H1 (cell line): ENCODE results near the gene RPL23. TPM values are rescaled to one million over a fixed set of nuclear protein-coding genes. Genes with fewer than 3 reads are reported as not detected.

ENCODE experiments used
- CTCF ChIA-PET: fragments of 300-600 bp; sonication (Branson Sonifier 250); formaldehyde crosslinking; loops from one replicate; lab custom pipeline; 2021; ENCODE audit not compliant: partially characterized antibody; lab: Charles Lee
- POLR2A ChIA-PET: fragments of 300-600 bp; sonication (Branson Sonifier 250); formaldehyde crosslinking; loops from one replicate; lab custom pipeline; 2021; ENCODE audit warnings: inconsistent platforms; ENCODE audit not compliant: partially characterized antibody; lab: Charles Lee
- DNase-seq, 2 experiments: peaks; one replicate each; pipeline versions ENCODE4 v3.0.0 to v3.0.0-alpha.2; 2010 to 2022; ENCODE audit warnings: low spot score in 2 of 2, low read depth in 1 of 2, mixed read lengths in 1 of 2
- FAIRE-seq: peaks from 2 replicates; lab custom pipeline; 2011; peaks lifted over from hg19 to GRCh38; lab: Jason Lieb, UNC
- H2AFZ ChIP-seq: 2 replicates; pipeline ENCODE4 v1.8.1; 2012; ENCODE audit warnings: low read length, inconsistent platforms
- H2AK5ac ChIP-seq: 2 replicates; pipeline ENCODE4 v1.6.1; 2013; ENCODE audit warnings: low read depth, low read length
- H2BK120ac ChIP-seq: replicated peaks from 2 replicates; pipeline ENCODE3; 2013; ENCODE audit warnings: low read depth, low read length, inconsistent platforms
- H2BK12ac ChIP-seq: 2 replicates; pipeline ENCODE4 v1.6.1; 2013; ENCODE audit warnings: low read depth, low read length
- H2BK15ac ChIP-seq: 2 replicates; pipeline ENCODE4 v1.6.1; 2013; ENCODE audit warnings: low read length
- H2BK20ac ChIP-seq: 2 replicates; pipeline ENCODE4 v1.6.1; 2013; ENCODE audit warnings: low read length
- H2BK5ac ChIP-seq: 2 replicates; pipeline ENCODE4 v1.6.1; 2013; ENCODE audit warnings: low read depth, low read length
- H3K14ac ChIP-seq: 2 replicates; pipeline ENCODE4 v1.6.1; 2013; ENCODE audit warnings: inconsistent platforms; ENCODE audit not compliant: insufficient read length
- H3K18ac ChIP-seq: 2 replicates; pipeline ENCODE4 v1.6.1; 2013; ENCODE audit warnings: low read length; ENCODE audit errors: extremely low read depth
- H3K23ac ChIP-seq: 2 replicates; pipeline ENCODE4 v1.6.1; 2013; ENCODE audit warnings: inconsistent platforms; ENCODE audit not compliant: insufficient read length
- H3K23me2 ChIP-seq: 2 replicates; pipeline ENCODE4 v1.6.1; 2013; ENCODE audit warnings: low read depth, low read length
- H3K27ac ChIP-seq: 2 replicates; pipeline ENCODE4 v1.6.1; 2011; ENCODE audit warnings: low read depth, low read length, inconsistent platforms
- H3K27me3 ChIP-seq, 4 experiments: replicated peaks in 1 of 4; 1 replicate in 1 of 4; 2 replicates in 3 of 4; pipeline versions ENCODE4 v1.6.1 to v1.8.1; 2011 to 2013; ENCODE audit warnings: low read length in 3 of 4, mild to moderate bottlenecking in 3 of 4, inconsistent platforms in 2 of 4, mixed read lengths in 2 of 4, moderate library complexity in 1 of 4; ENCODE audit not compliant: control insufficient read depth in 3 of 4, insufficient read depth in 3 of 4; ENCODE audit errors: extremely low read depth in 1 of 4
- H3K36me3 ChIP-seq, 4 experiments: 2 replicates each; pipeline versions ENCODE4 v1.6.1 to v1.8.1; 2011 to 2013; ENCODE audit warnings: mild to moderate bottlenecking in 4 of 4, low read length in 3 of 4, moderate library complexity in 2 of 4, control low read depth in 1 of 4, inconsistent platforms in 1 of 4; ENCODE audit not compliant: insufficient read depth in 4 of 4, control insufficient read depth in 2 of 4
- H3K4ac ChIP-seq: replicated peaks from 2 replicates; pipeline ENCODE3; 2013; ENCODE audit warnings: low read length, low read depth, mixed read lengths, inconsistent platforms; ENCODE audit not compliant: insufficient read length
- H3K4me1 ChIP-seq, 4 experiments: replicated peaks in 1 of 4; 1 replicate in 1 of 4; 2 replicates in 3 of 4; pipeline versions ENCODE4 v1.6.1 to v1.8.1; 2011 to 2013; ENCODE audit warnings: low read length in 3 of 4, inconsistent platforms in 2 of 4, mixed read lengths in 1 of 4; ENCODE audit not compliant: insufficient read depth in 4 of 4, control insufficient read depth in 3 of 4
- H3K4me2 ChIP-seq, 2 experiments: 2 replicates each; pipeline versions ENCODE4 v1.6.1 to v1.8.1; 2011 to 2013; ENCODE audit warnings: low read depth in 2 of 2, low read length in 2 of 2, control low read depth in 1 of 2, inconsistent platforms in 1 of 2, mild to moderate bottlenecking in 1 of 2; ENCODE audit not compliant: insufficient read depth in 1 of 2
- H3K4me3 ChIP-seq, 4 experiments: fragments of 200-600, 300-600 bp in 1 of 4; sonication (generic), shearing (Covaris generic), sonication (Bioruptor Twin) in 1 of 4; 2 replicates each; pipeline versions ENCODE4 v1.5.1 to v1.8.1; 2011 to 2016; ENCODE audit warnings: low read length in 4 of 4, low read depth in 3 of 4, control low read depth in 2 of 4, inconsistent platforms in 2 of 4, mild to moderate bottlenecking in 2 of 4, mixed read lengths in 1 of 4, moderate library complexity in 1 of 4; ENCODE audit not compliant: insufficient read depth in 2 of 4; ENCODE audit errors: extremely low read depth in 1 of 4
- H3K56ac ChIP-seq: replicated peaks from 2 replicates; pipeline ENCODE3; 2013; ENCODE audit warnings: low read depth, mild to moderate bottlenecking, mixed read lengths, low read length, inconsistent platforms; ENCODE audit not compliant: insufficient read length
- H3K79me1 ChIP-seq: 2 replicates; pipeline ENCODE4 v1.6.1; 2013; ENCODE audit warnings: low read depth, low read length, control low read depth
- H3K79me2 ChIP-seq, 2 experiments: 2 replicates each; pipeline versions ENCODE4 v1.6.1 to v1.8.1; 2012 to 2013; ENCODE audit warnings: low read length in 2 of 2, mild to moderate bottlenecking in 2 of 2, inconsistent platforms in 1 of 2; ENCODE audit not compliant: insufficient read depth in 2 of 2, control insufficient read depth in 1 of 2
- H3K9ac ChIP-seq, 4 experiments: replicated peaks in 1 of 4; 1 replicate in 1 of 4; 2 replicates in 3 of 4; pipeline versions ENCODE4 v1.6.1 to v1.8.1; 2011 to 2013; ENCODE audit warnings: low read depth in 3 of 4, low read length in 3 of 4, control low read depth in 2 of 4, mild to moderate bottlenecking in 2 of 4, moderate library complexity in 2 of 4, inconsistent platforms in 1 of 4; ENCODE audit errors: extremely low read depth in 1 of 4
- H3K9me3 ChIP-seq, 2 experiments: 2 replicates each; pipeline versions ENCODE4 v1.6.1 to v1.8.1; 2012 to 2013; ENCODE audit warnings: mild to moderate bottlenecking in 2 of 2, moderate library complexity in 2 of 2, control low read depth in 1 of 2, inconsistent platforms in 1 of 2, low read depth in 1 of 2, low read length in 1 of 2, mixed read lengths in 1 of 2; ENCODE audit not compliant: insufficient read depth in 2 of 2
- H4K20me1 ChIP-seq, 2 experiments: replicated peaks in 1 of 2; 2 replicates each; pipeline versions ENCODE3 to v1.8.1; 2011 to 2013; ENCODE audit warnings: inconsistent platforms in 2 of 2, low read length in 2 of 2, mild to moderate bottlenecking in 1 of 2; ENCODE audit not compliant: insufficient read depth in 2 of 2, control insufficient read depth in 1 of 2
- H4K5ac ChIP-seq: 2 replicates; pipeline ENCODE4 v1.6.1; 2013; ENCODE audit warnings: low read length, low read depth, mixed read lengths, inconsistent platforms; ENCODE audit not compliant: insufficient read length
- H4K8ac ChIP-seq: 2 replicates; pipeline ENCODE4 v1.8.0; 2013; ENCODE audit warnings: mild to moderate bottlenecking, moderate library complexity, low read length, inconsistent platforms; ENCODE audit not compliant: insufficient read depth; ENCODE audit errors: extremely low read depth
- H4K91ac ChIP-seq: replicated peaks from 2 replicates; pipeline ENCODE3; 2013; ENCODE audit warnings: low read length, mixed read lengths, inconsistent platforms; ENCODE audit not compliant: insufficient read length
- BCL11A ChIP-seq, 2 experiments: IDR thresholded peaks; one replicate each; pipeline ENCODE4 v1.6.1; 2011; ENCODE audit warnings: low read depth in 2 of 2, low read length in 2 of 2, mild to moderate bottlenecking in 2 of 2
- EZH2 ChIP-seq: fragments of 200-600 bp; sonication (generic); IDR thresholded peaks from 2 replicates; pipeline ENCODE4 v1.7.1; 2012; ENCODE audit warnings: low read depth, mild to moderate bottlenecking, moderate library complexity, low read length, inconsistent platforms; ENCODE audit not compliant: severe bottlenecking
- JUN ChIP-seq: IDR thresholded peaks from 2 replicates; pipeline ENCODE4 v1.6.1; 2011; ENCODE audit warnings: low read depth, mild to moderate bottlenecking, improper control_type of control experiment, low read length
- POU5F1 ChIP-seq: IDR thresholded peaks from 2 replicates; pipeline ENCODE4 v1.6.1; 2011; ENCODE audit warnings: low read depth, mild to moderate bottlenecking, low read length, moderate library complexity
- RBBP5 ChIP-seq: IDR thresholded peaks from 2 replicates; pipeline ENCODE4 v1.7.1; 2012; ENCODE audit warnings: low read depth, mild to moderate bottlenecking, inconsistent platforms, low read length, moderate library complexity, borderline replicate concordance
- RXRA ChIP-seq: IDR thresholded peaks from 2 replicates; pipeline ENCODE4 v1.6.1; 2011; ENCODE audit warnings: low read depth, mild to moderate bottlenecking, low read length, moderate library complexity; ENCODE audit not compliant: insufficient read depth
- SP1 ChIP-seq: IDR thresholded peaks from 2 replicates; pipeline ENCODE4 v1.6.1; 2011; ENCODE audit warnings: low read depth, low read length
- WGBS, 2 experiments: shearing (Covaris generic) in 1 of 2; methylation state at CpG; one replicate each; pipeline versions ENCODE4 v1.1.6 to v1.1.7; 2013 to 2015; ENCODE audit warnings: low lambda C conversion rate in 2 of 2, mixed read lengths in 2 of 2, inconsistent platforms in 1 of 2, low coverage in 1 of 2, missing lambda C conversion rate in 1 of 2; ENCODE audit not compliant: insufficient replicate concordance in 2 of 2, insufficient coverage in 1 of 2, insufficient read length in 1 of 2; ENCODE audit errors: extremely low coverage in 1 of 2, missing lambda C conversion rate in 1 of 2; 5-methylcytosine and 5-hydroxymethylcytosine counted together
- polyA plus RNA-seq, 7 experiments: library from polyadenylated mRNA; depleted of rRNA in 3 of 7; stranded (reverse) in 5 of 7; unstranded in 2 of 7; fragments of >200 nt in 5 of 7; fragments of 200-250 nt in 2 of 7; gene quantifications; 1 replicate in 5 of 7; 2 replicates in 1 of 7; 4 replicates in 1 of 7; pipeline versions ENCODE4 v1.2.1 to v1.2.3, GENCODE V29; 2011 to 2013; ENCODE audit warnings: missing spikeins in 2 of 7, mixed read lengths in 2 of 7
- total RNA-seq: library from RNA; stranded (reverse); fragmentation: NEBNext Ultra II Directional; extraction: Animal tissue kit (Norgen Biotek cat#: 25700); gene quantifications from 2 replicates; pipeline ENCODE4 v1.2.1, GENCODE V29; 2021
- TF ChIP-seq, protein P1 (sequence below): IDR thresholded peaks from 2 replicates; pipeline ENCODE4 v1.6.1; 2011; ENCODE audit warnings: low read depth, mild to moderate bottlenecking, low read length; ENCODE audit not compliant: insufficient read depth

RPL23 gene
- total and polyA plus RNA-seq, 2 of the 8 experiments (the other 6 are each of a cell fraction or from before 2014, with no cell fraction given): 2,148 to 2,502 TPM

DNA sequence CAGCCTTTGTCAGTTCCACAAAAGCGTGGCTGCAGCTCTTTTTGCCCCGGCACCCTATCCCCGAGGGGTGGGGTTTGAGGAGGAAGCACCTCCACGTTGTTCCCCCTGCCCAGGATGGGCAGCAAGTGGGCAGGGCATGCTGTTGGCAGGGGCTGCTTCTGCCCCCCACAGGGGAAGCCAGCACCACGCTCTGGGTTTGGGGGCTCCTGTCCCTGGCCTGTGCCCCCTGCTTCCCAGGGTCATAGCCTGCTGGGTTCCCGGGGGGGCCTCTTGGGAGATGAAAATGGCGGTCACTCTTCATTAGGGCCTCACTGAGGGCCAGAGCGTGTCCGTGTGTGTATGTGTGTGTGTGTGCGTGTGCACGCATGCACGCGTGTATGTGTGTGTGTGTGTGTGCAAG is 39.1 kb upstream of the RPL23 start:
- Histone ChIP-seq H3K79me2 (peaks cover 0 to 12% of the 10 kb centered on the region in 2 experiments; a peak in 1 of 4 replicates), H2BK120ac (no peak overlapping the region), H3K23me2 (no peaks in the 10 kb centered on the region), H2BK12ac (no peak overlapping the region; the same call in 1 of the 2 replicates), H3K36me3 (peaks cover 0 to 22% (median 10%) of the 10 kb centered on the region in 4 experiments; a peak in 7 of 8 replicates), H3K4me3 (no peak overlapping the region), H4K8ac (no peak overlapping the region), H4K20me1 (peaks cover 0 to 13% of the 10 kb centered on the region in 2 experiments), H3K79me1 (peaks cover 2% of the 10 kb centered on the region), H3K27me3 (no peaks in the 10 kb centered on the region), H3K4me1 (peaks cover 0 to 7% (median 3%) of the 10 kb centered on the region in 4 experiments; a peak in 5 of 7 replicates), H3K4me2 (no peak overlapping the region), H2BK20ac (no peak overlapping the region), H2AFZ (no peak overlapping the region), H4K5ac (no peak overlapping the region), H3K27ac (no peak overlapping the region), H3K23ac (no peak overlapping the region), H3K56ac (no peak overlapping the region), H3K9ac (no peak overlapping the region), H2BK5ac (no peak overlapping the region), H2AK5ac (no peak overlapping the region), H3K4ac (no peak overlapping the region), H3K9me3 (no peaks in the 10 kb centered on the region), H3K18ac (no peak overlapping the region), H4K91ac (no peak overlapping the region), H2BK15ac (no peak overlapping the region), H3K14ac (no peak overlapping the region)
- no peak for DNase-seq
- TF ChIP-seq RXRA (no peak), EZH2 (no peak), SP1 (no peak), RBBP5 (no peak), POU5F1 (no peak), JUN (no peak), BCL11A (IDR thresholded peaks at IDR 0.05; ENCODE audit: low read depth in 2 of 2, low read length in 2 of 2) (no peak)
- TF ChIP-seq, protein P1, sequence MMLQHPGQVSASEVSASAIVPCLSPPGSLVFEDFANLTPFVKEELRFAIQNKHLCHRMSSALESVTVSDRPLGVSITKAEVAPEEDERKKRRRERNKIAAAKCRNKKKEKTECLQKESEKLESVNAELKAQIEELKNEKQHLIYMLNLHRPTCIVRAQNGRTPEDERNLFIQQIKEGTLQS: no peak
- ChIA-PET POLR2A (interaction anchor here (0.6 to 2.0 kb wide), 5 partner anchors 11 to 771 kb away, joined by 3 to 14 read pairs (median 4); partner anchors contain the start of gene LASP1), CTCF (interaction anchor here (1.2 to 1.3 kb wide), 3 partner anchors 24 to 31 kb away, joined by 3 to 6 read pairs (median 4); no protein-coding TSS in a partner anchor)
- WGBS, 2 experiments: 91% methylated on average over 13 of the region's 13 CpGs; no CpG with 5 or more reads in 1 of the 2 experiments
- FAIRE-seq: no peak
